ENCODE results near the gene MYH7B. TPM values are rescaled to one million over a fixed set of nuclear protein-coding genes. Genes with fewer than 3 reads are reported as not detected.

Gene MYH7B
- total and polyA plus RNA-seq, 12 donors: 22.1 to 962 (median 182) TPM

DNA sequence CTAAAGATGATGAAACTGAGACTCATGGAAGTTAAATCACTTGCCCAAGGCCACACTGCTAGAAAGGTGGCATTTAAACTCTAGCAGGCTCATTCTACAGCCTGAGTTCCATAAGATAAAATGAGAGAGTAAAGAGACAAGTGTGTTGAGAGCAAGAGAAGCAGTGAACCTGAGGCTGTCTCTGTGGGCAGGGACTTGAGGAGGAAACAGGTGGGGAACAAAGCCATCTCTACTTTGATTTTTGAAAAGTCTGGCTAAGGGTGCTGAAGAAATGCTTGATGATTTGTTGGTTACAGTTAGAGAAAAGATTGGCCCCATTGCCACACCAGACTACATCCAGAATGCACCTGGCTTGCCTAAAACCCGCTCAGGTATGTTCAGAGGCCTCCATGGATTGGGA is 29.1 kb upstream of the MYH7B start:
- intact Hi-C loops (cut with DNase I): loop anchor here in 1 of 10 donors (5.0 kb wide), 1 partner anchor 39 kb away; no protein-coding TSS in a partner anchor
- peaks cover 0 to 100% (median 47%) of the 10 kb centered on the region in 9 donors for H3K36me3 ChIP-seq
- H3K27ac ChIP-seq: no peak overlapping the region
- no peaks in the 10 kb centered on the region for H3K27me3 ChIP-seq
- H3K4me1 ChIP-seq: peaks cover 0 to 27% (median 9%) of the 10 kb centered on the region in 9 donors
- DNase-seq (no peak), ATAC-seq (no peak)
- H3K9me3 ChIP-seq: peaks cover 0 to 5% (median 0%) of the 10 kb centered on the region in 11 donors
- no peak for TF ChIP-seq CTCF (IDR thresholded peaks at IDR 0.05)
- H3K4me3 ChIP-seq: no peak overlapping the region
- WGBS, 2 donors: 95 to 100% methylated on average over 1 of the region's 1 CpG

DNA sequence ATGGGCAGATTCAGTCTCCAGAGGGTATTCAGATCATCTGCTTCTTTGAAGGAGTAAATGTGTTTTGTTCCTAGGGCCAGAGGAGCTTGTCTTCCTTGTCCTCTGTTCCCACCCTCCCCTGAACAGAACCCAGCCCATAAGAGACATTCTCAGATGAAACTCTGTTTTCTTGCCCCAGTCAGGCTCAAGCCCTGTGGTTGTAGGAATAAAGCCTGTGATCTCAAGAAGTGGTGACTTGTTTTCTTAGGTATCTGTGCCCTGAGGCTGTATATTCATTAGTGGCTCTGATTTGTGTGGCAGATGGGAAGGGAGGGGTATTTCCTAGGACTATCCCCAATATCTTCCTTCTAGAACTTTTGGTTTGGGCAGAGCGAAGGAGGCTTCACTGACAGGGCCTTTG is 27.9 kb upstream of the MYH7B start:
- intact Hi-C loops (cut with DNase I): loop anchor here in 1 of 10 donors (5.0 kb wide), 1 partner anchor 40 kb away; no protein-coding TSS in a partner anchor
- H3K4me3 ChIP-seq: no peak overlapping the region
- peaks cover 0 to 5% (median 0%) of the 10 kb centered on the region in 11 donors for H3K9me3 ChIP-seq
- no peaks in the 10 kb centered on the region for H3K27me3 ChIP-seq
- H3K27ac ChIP-seq: peak overlapping the region in 3 of 10 donors; percentile 4 to 43 (median 14)
- 97% methylated on average over 1 of the region's 1 CpG for WGBS, 2 donors
- peaks cover 0 to 24% (median 5%) of the 10 kb centered on the region in 9 donors for H3K4me1 ChIP-seq
- ATAC-seq: no peak
- no peak for DNase-seq
- TF ChIP-seq CTCF (IDR thresholded peaks at IDR 0.05): no peak
- peaks cover 0 to 96% (median 47%) of the 10 kb centered on the region in 9 donors for H3K36me3 ChIP-seq

GRCh38 chr20:34928411-34928810 is 27.3 kb upstream of the MYH7B start:
- peaks cover 0 to 1% (median 0%) of the 10 kb centered on the region in 11 donors for H3K9me3 ChIP-seq
- no peak overlapping the region for H3K27ac ChIP-seq
- DNase-seq: no peak
- WGBS, 2 donors: 85 to 88% methylated on average over 2 of the region's 2 CpGs
- H3K4me1 ChIP-seq: peaks cover 0 to 17% (median 0%) of the 10 kb centered on the region in 9 donors
- H3K36me3 ChIP-seq: peaks cover 0 to 96% (median 46%) of the 10 kb centered on the region in 9 donors
- no peak for TF ChIP-seq CTCF (IDR thresholded peaks at IDR 0.05)
- ATAC-seq: no peak
- H3K4me3 ChIP-seq: no peak overlapping the region
- intact Hi-C loops (cut with DNase I): loop anchor here in 1 of 10 donors (5.0 kb wide), 1 partner anchor 41 kb away; no protein-coding TSS in a partner anchor
- no peaks in the 10 kb centered on the region for H3K27me3 ChIP-seq

- no peak overlapping the region for H3K4me3 ChIP-seq
- 84% methylated on average over 7 of the region's 7 CpGs for WGBS, 2 donors
- H3K27me3 ChIP-seq: no peaks in the 10 kb centered on the region
- H3K4me1 ChIP-seq: peaks cover 0 to 15% (median 0%) of the 10 kb centered on the region in 9 donors
- TF ChIP-seq CTCF (IDR thresholded peaks at IDR 0.05): no peak
- DNase-seq (no peak), ATAC-seq (peak in 3 of 8 donors; percentile 11 to 38 (median 29))
- no peak overlapping the region for H3K27ac ChIP-seq
- peaks cover 0 to 87% (median 14%) of the 10 kb centered on the region in 9 donors for H3K36me3 ChIP-seq
- intact Hi-C loops (cut with DNase I): no loop called here
- H3K9me3 ChIP-seq: no peaks in the 10 kb centered on the region
These were observed 23.9 kb upstream of the MYH7B start for GRCh38 chr20:34931771-34932170.
